K562 treated with DMSO at 1 percent for 48 hours (cell line): ENCODE data around the gene ORC6. TPM values are rescaled to one million over a fixed set of nuclear protein-coding genes. Genes with fewer than 3 reads are reported as not detected.

Source experiments
- total RNA-seq: library from RNA; unstranded; fragments of 300-600 nt; gene quantifications from 2 replicates; pipeline ENCODE4 v1.2.3, GENCODE V29; 2022; ENCODE audit warnings: low replicate concordance; ENCODE audit errors: extremely low read depth

ORC6 gene
- total RNA-seq: not detected in 2 replicates

GRCh38 chr16:46689365-46690280 lies at the start of gene ORC6:
Gene ORC6, plus strand, starts transcription at chr16:46689659. Its CDS starts 47 bp downstream, at chr16:46689706.

GRCh38 chr16:46688654-46689364 lies 650 bp upstream of the ORC6 start, which contains the start of gene VPS35:
Gene VPS35, minus strand, starts transcription at chr16:46689178. Its CDS starts 45 bp downstream, at chr16:46689133.

Other genes starting within 250 kb of the ORC6 start
- not detected in 2 replicates for gene SHCBP1, start 68.3 kb upstream of the ORC6 start, total RNA-seq
- not detected in 2 replicates for gene VPS35, start 481 bp upstream of the ORC6 start, total RNA-seq
- gene MYLK3, start 58.7 kb downstream of the ORC6 start, total RNA-seq: not detected in 2 replicates
- not detected in 2 replicates for gene C16orf87, start 141.5 kb downstream of the ORC6 start, total RNA-seq
- gene GPT2, start 194.7 kb downstream of the ORC6 start, total RNA-seq: not detected in 2 replicates